Stimulated activated CD4-positive, alpha-beta T cell treated with anti-CD3 and anti-CD28 coated beads, Interleukin-4, amount 100 ng/mL, for 24 hours (primary cell): Measurements from ENCODE around the gene SYT3.
"Not testable (repeated sequence)": the region's sequence is repeated elsewhere in the genome, so short reads cannot be mapped to it uniquely, and the experiment has no call there.

ENCODE experiments used
- DNase-seq: peaks from one replicate; pipeline ENCODE4 v3.0.0-alpha.2; 2020

SYT3 gene

GRCh38 chr19:50599427-50599826 is 40.3 kb downstream of the SYT3 start:
- DNase-seq, result no peak

- no peak for DNase-seq
Measured at GRCh38 chr19:50590191-50590590, 49.5 kb downstream of the SYT3 start.

- not testable (repeated sequence) for DNase-seq
Measured at GRCh38 chr19:50581795-50582660, 57.7 kb downstream of the SYT3 start.

- DNase-seq, result no peak
Measured at GRCh38 chr19:50580970-50581634, 58.6 kb downstream of the SYT3 start.

GRCh38 chr19:50580240-50580639 is 59.4 kb downstream of the SYT3 start:
- no peak for DNase-seq

- DNase-seq, result not testable (repeated sequence)
Measured at GRCh38 chr19:50576769-50577168, 62.9 kb downstream of the SYT3 start.

- DNase-seq, result no peak
Measured at GRCh38 chr19:50573741-50574461, 65.8 kb downstream of the SYT3 start.
